WTC11 (cell line): ENCODE results near the gene STX4.

Source experiments
- CTCF ChIP-seq: fragments of 200-600 bp; IDR thresholded peaks from 2 replicates; pipeline ENCODE4 v1.8.0; 2022; ENCODE audit warnings: antibody characterized with exemption
- E2F4 ChIP-seq: sonication (generic); formaldehyde crosslinking; IDR thresholded peaks from 2 replicates; pipeline ENCODE4 v1.8.1; 2022; ENCODE audit warnings: low read depth, mild to moderate bottlenecking, moderate library complexity, missing genetic modification reagents, borderline replicate concordance
- EMX1 ChIP-seq: fragments of 250-450 bp; sonication (Bioruptor Pico); IDR thresholded peaks from 2 replicates; pipeline ENCODE4 v1.8.0; 2021; ENCODE audit warnings: mild to moderate bottlenecking
- NFE2L1 ChIP-seq: sonication (generic); formaldehyde crosslinking; IDR thresholded peaks from 2 replicates; pipeline ENCODE4 v1.8.1; 2023; ENCODE audit warnings: missing genetic modification reagents
- SP1 ChIP-seq: sonication (generic); formaldehyde crosslinking; conservative IDR thresholded peaks from 2 replicates; pipeline ENCODE4 v1.8.1; 2022; ENCODE audit warnings: missing genetic modification reagents
- ZBTB21 ChIP-seq: sonication (generic); formaldehyde crosslinking; IDR thresholded peaks from 2 replicates; pipeline ENCODE4 v1.8.1; 2023; ENCODE audit warnings: mild to moderate bottlenecking, missing genetic modification reagents, borderline replicate concordance
- ZNF512 ChIP-seq: sonication (generic); formaldehyde crosslinking; IDR thresholded peaks from 2 replicates; pipeline ENCODE4 v1.8.1; 2022; ENCODE audit warnings: missing genetic modification reagents, borderline replicate concordance

GRCh38 chr16:31077592-31078396, 44.4 kb downstream of the STX4 start:
- no peak for TF ChIP-seq E2F4 (CRISPR knock-in tag)
- no peak for TF ChIP-seq ZBTB21 (CRISPR knock-in tag)
- no peak for TF ChIP-seq EMX1 (CRISPR knock-in tag)
- TF ChIP-seq CTCF: no peak
- TF ChIP-seq ZNF512 (CRISPR knock-in tag): no peak
- TF ChIP-seq NFE2L1 (CRISPR knock-in tag): no peak
- no peak for TF ChIP-seq SP1 (CRISPR knock-in tag)
